Cardiac muscle cell (in vitro differentiated cells and primary cell): ENCODE results near the gene SLC27A6. TPM values are rescaled to one million over a fixed set of nuclear protein-coding genes. Genes with fewer than 3 reads are reported as not detected.

Experiments used
- DNase-seq, 2 donors: peaks; one replicate each; pipeline versions ENCODE4 v3.0.0 to v3.0.0-alpha.2; 2010 to 2017; ENCODE audit warnings: low read depth in 1 of 2, low spot score in 1 of 2
- H3K27ac ChIP-seq: fragments of 200-600 bp; sonication (generic); 2 replicates; pipeline ENCODE4 v1.5.1; 2016
- H3K27me3 ChIP-seq: fragments of 200-600 bp; sonication (generic); 2 replicates; pipeline ENCODE4 v1.6.0; 2016; ENCODE audit warnings: control low read depth
- H3K36me3 ChIP-seq: fragments of 200-600 bp; sonication (generic); 2 replicates; pipeline ENCODE4 v1.5.1; 2016; ENCODE audit warnings: control low read depth
- H3K4me1 ChIP-seq: fragments of 200-600 bp; sonication (generic); 2 replicates; pipeline ENCODE4 v1.8.1; 2017; ENCODE audit warnings: low read depth, mild to moderate bottlenecking, mixed run types
- H3K4me3 ChIP-seq: fragments of 200-600 bp; sonication (generic); 2 replicates; pipeline ENCODE4 v1.5.1; 2016; ENCODE audit warnings: mild to moderate bottlenecking
- H3K9me3 ChIP-seq: fragments of 200-600 bp; sonication (generic); 2 replicates; pipeline ENCODE4 v1.5.1; 2017; ENCODE audit warnings: low read depth, mild to moderate bottlenecking, control low read depth
- polyA plus RNA-seq: library from polyadenylated mRNA; unstranded; fragments of >200 nt; fragmentation: Nextera tagmentation; extraction: Ambion mirVana; gene quantifications from 2 replicates; pipeline ENCODE4 v1.2.1, GENCODE V29; 2016
- total RNA-seq: library from RNA; depleted of rRNA; stranded (reverse); fragments of >200 nt; gene quantifications from 2 replicates; pipeline ENCODE4 v1.2.3, GENCODE V29; 2016
- TF ChIP-seq, protein P1 (sequence below): IDR thresholded peaks from 2 replicates; pipeline ENCODE4 v1.5.1; 2012; ENCODE audit warnings: low read depth, mild to moderate bottlenecking, low read length

Gene SLC27A6, protein sequence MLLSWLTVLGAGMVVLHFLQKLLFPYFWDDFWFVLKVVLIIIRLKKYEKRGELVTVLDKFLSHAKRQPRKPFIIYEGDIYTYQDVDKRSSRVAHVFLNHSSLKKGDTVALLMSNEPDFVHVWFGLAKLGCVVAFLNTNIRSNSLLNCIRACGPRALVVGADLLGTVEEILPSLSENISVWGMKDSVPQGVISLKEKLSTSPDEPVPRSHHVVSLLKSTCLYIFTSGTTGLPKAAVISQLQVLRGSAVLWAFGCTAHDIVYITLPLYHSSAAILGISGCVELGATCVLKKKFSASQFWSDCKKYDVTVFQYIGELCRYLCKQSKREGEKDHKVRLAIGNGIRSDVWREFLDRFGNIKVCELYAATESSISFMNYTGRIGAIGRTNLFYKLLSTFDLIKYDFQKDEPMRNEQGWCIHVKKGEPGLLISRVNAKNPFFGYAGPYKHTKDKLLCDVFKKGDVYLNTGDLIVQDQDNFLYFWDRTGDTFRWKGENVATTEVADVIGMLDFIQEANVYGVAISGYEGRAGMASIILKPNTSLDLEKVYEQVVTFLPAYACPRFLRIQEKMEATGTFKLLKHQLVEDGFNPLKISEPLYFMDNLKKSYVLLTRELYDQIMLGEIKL
- total RNA-seq (41.3 and 64.0 TPM in 2 replicates), polyA plus RNA-seq (53.8 and 91.0 TPM in 2 replicates)

DNA sequence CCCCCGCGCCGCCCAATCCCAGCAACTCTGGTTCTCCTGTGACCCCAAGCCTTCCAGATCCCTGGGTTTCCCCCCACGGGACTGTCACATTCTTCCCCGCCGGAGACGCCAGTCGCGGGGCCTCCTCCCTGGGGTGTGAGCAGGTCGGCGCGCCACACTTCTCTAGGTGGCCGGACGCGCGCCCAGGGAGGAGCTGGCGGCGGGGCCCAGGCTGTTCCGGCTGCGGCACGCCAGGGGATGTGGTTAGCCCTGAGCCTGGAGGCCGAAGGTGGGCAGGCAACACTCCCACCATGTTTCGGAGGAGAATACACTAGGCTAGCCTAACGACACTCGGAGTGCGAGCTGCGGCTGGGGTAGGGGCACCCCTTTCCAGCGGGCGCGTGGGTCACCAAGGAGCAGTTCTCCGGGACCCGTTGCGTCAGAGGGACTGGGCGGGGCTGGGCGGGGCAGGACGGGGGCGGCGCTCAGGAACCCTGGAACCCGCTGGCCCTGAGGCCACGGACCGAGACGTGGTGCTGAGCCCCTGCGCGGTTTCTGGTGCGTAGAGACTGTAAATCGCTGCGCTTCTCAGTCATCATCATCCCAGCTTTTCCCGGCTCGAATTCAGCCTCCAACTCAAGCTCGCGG is at the start of gene SLC27A6:
TSS of gene SLC27A6 (plus strand) at position 478 of the 627 bp plus-strand sequence. CDS start 650 bp downstream, outside the sequence.
- Histone ChIP-seq H3K4me3 (peak within 1 kb of the TSS; percentile 52), H3K9me3 (no peaks in the 10 kb centered on the region), H3K36me3 (no peaks in the 10 kb centered on the region), H3K27ac (peak within 1 kb of the TSS; percentile 31), H3K4me1 (peaks cover 3% of the 10 kb centered on the region), H3K27me3 (no peaks in the 10 kb centered on the region)
- TF ChIP-seq, protein P1, sequence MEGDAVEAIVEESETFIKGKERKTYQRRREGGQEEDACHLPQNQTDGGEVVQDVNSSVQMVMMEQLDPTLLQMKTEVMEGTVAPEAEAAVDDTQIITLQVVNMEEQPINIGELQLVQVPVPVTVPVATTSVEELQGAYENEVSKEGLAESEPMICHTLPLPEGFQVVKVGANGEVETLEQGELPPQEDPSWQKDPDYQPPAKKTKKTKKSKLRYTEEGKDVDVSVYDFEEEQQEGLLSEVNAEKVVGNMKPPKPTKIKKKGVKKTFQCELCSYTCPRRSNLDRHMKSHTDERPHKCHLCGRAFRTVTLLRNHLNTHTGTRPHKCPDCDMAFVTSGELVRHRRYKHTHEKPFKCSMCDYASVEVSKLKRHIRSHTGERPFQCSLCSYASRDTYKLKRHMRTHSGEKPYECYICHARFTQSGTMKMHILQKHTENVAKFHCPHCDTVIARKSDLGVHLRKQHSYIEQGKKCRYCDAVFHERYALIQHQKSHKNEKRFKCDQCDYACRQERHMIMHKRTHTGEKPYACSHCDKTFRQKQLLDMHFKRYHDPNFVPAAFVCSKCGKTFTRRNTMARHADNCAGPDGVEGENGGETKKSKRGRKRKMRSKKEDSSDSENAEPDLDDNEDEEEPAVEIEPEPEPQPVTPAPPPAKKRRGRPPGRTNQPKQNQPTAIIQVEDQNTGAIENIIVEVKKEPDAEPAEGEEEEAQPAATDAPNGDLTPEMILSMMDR = no peak
- peak; percentile 10 to 79 for DNase-seq

DNA sequence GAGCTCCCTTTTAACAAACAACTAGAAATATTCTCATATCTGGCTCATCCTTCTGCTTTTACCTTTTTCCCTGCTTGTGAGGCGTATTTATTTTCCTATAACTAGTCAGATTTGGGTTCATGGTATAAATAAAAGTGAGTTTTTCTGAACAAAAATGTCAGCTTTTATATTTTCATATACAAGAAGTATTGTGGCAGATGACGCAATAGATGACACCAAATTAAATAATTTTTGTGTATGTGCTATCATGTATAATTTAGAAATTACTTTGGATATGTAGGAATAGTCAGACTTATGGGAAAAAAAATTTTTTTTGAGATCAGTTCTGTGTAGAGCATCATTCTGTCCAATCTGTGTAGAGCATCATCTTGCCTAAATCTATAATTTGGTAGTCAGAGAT is 45.7 kb upstream of the SLC27A6 start:
- TF ChIP-seq, protein P1 = no peak
- H3K27me3 ChIP-seq = no peaks in the 10 kb centered on the region
- H3K4me1 ChIP-seq = no peaks in the 10 kb centered on the region
- H3K4me3 ChIP-seq = no peak overlapping the region
- no peaks in the 10 kb centered on the region for H3K36me3 ChIP-seq
- H3K27ac ChIP-seq = no peak overlapping the region
- H3K9me3 ChIP-seq = no peaks in the 10 kb centered on the region
- DNase-seq = no peak

DNA sequence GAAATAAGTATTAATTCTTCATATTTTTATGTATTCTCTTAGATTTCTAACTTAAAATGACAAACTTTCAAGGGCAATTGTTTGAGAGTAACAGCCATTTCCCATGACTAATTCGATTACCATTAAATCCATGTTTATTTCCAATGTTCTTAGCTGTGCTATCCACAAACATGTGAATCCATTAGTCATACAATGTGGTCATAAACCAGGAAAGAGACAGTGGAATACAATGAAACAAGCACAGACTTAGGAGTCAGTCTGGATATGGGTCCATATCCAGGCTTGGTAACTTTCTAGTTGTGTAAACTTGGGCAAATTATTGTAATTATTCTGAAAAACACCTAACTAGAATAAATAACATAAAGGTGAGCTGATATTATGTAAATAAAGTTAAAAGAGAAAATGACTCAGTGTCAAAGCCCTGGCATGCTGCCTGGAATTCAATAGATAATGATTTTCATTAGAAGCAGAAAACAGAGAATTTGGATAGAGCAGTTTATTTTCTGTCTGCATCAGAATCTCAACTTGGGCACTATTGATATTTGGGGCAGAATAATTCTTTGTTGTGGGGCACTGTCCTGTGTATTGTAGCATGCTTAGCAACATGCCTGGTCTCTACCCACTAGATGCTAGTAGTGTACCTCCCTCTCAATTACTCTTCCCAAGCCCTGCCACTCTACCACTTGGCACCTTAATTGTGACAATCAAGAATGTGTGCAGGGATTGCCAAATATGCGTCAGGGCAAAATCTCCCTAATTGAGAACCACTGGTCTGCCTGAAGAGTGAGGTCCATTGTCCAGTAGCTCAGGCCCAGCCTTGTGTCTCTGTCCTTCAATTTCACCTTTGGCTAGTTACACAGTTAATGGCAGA is 44.7 kb upstream of the SLC27A6 start:
- DNase-seq = peak; percentile 34 to 52
- H3K36me3 ChIP-seq = no peaks in the 10 kb centered on the region
- no peaks in the 10 kb centered on the region for H3K9me3 ChIP-seq
- H3K4me3 ChIP-seq = no peak overlapping the region
- H3K4me1 ChIP-seq = no peaks in the 10 kb centered on the region
- H3K27me3 ChIP-seq = no peaks in the 10 kb centered on the region
- TF ChIP-seq, protein P1 = no peak
- no peak overlapping the region for H3K27ac ChIP-seq

DNA sequence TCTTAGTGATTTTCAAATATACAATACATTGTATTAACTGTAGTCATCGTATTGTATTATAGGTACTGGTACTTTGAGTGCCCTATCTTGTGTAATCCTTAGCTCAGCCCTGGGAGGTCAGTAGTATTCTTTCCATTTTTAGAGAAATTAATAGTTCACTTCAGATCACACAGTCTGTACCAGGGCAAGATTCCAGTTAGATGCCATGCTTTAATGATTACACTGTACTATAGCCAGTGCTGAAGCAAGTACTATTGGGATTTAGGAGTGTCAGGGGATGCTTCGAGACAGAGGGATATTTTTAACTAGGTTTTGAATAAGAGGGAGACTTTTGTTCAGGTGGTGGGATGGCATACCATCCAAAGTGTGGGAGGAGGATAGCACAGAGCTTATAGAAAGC is 41.0 kb upstream of the SLC27A6 start:
- Histone ChIP-seq H3K4me3 (no peak overlapping the region), H3K27me3 (no peaks in the 10 kb centered on the region), H3K27ac (no peak overlapping the region), H3K4me1 (peaks cover 7% of the 10 kb centered on the region), H3K9me3 (no peaks in the 10 kb centered on the region), H3K36me3 (no peaks in the 10 kb centered on the region)
- TF ChIP-seq, protein P1 = no peak
- DNase-seq = no peak

DNA sequence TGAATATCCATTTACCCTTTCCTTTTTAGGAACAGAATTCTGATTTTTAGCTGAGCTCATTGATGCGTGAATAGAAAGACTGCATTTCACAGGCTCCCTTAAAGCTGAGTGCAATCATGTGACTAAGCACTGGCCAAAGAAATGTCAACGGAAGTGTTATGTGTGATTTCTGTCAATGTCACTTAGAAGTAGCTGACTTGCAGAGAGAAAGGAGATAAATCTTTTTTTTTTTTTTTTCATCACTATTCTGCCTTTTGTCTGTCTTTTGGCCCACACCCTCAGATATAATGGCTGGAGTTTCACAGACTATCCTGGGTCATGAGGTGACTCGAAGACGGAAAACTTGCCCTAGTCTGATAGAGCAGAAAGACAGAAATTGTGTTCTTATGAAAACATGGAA is 39.3 kb upstream of the SLC27A6 start:
- Histone ChIP-seq H3K9me3 (no peaks in the 10 kb centered on the region), H3K4me1 (peaks cover 7% of the 10 kb centered on the region), H3K36me3 (no peaks in the 10 kb centered on the region), H3K27ac (no peak overlapping the region), H3K4me3 (no peak overlapping the region), H3K27me3 (no peaks in the 10 kb centered on the region)
- peak; percentile 2 to 19 for DNase-seq
- TF ChIP-seq, protein P1 = no peak
